K562 (cell line): ENCODE data around the gene VDR. TPM values are rescaled to one million over a fixed set of nuclear protein-coding genes. Genes with fewer than 3 reads are reported as not detected.

ENCODE experiments used
- ATAC-seq: fragments of 200-7000 bp; cut with Tn5 transposase; 3 replicates; pipeline ENCODE4 v1.9.1; 2020; ENCODE audit warnings: moderate library complexity
- BruUV-seq: library from RNA; stranded (reverse); fragments of 400-500 nt; replicated peaks from 2 replicates; lab custom pipeline; 2021; lab: Mats Ljungman, UMichigan
- CTCF ChIA-PET: fragments of 300-600 bp; formaldehyde crosslinking; extraction: SDS; loops from one replicate; lab custom pipeline; 2021; ENCODE audit warnings: low intra/inter-chr PET ratio; lab: Yijun Ruan, JAX
- POLR2A ChIA-PET: fragments of 300-600, 350-650 bp; sonication (Branson Sonifier 250); formaldehyde crosslinking; extraction: SDS; loops from one replicate; lab custom pipeline; 2021; ENCODE audit warnings: antibody characterized with exemption, inconsistent platforms; lab: Yijun Ruan, JAX
- DNase-seq, 4 experiments: peaks; one replicate each; pipeline versions ENCODE4 v3.0.0 to v3.0.0-alpha.2; 2011 to 2018; ENCODE audit warnings: low spot score in 3 of 4, mixed read lengths in 3 of 4; ENCODE audit errors: extremely low read depth in 1 of 4
- FAIRE-seq: peaks from 2 replicates; lab custom pipeline; 2011; peaks lifted over from hg19 to GRCh38; lab: Jason Lieb, UNC
- H2AFZ ChIP-seq: 2 replicates; pipeline ENCODE4 v1.6.0; 2011; ENCODE audit warnings: low read depth, low read length, control low read depth, inconsistent platforms
- H3K27ac ChIP-seq: fragments of 200-600 bp; 3 replicates; pipeline ENCODE4 v1.8.0; 2011; ENCODE audit warnings: low read depth, mild to moderate bottlenecking, control low read depth, inconsistent platforms, low read length, moderate library complexity, mixed read lengths; ENCODE audit errors: extremely low read depth
- H3K27me3 ChIP-seq, 2 experiments: fragments of 300-600 bp in 1 of 2; 2 replicates in 1 of 2; 3 replicates in 1 of 2; pipeline versions ENCODE4 v1.6.0 to v1.8.0; 2011; ENCODE audit warnings: inconsistent platforms in 2 of 2, low read length in 2 of 2, mild to moderate bottlenecking in 1 of 2, mixed read lengths in 1 of 2, moderate library complexity in 1 of 2; ENCODE audit not compliant: control insufficient read depth in 2 of 2, insufficient read depth in 2 of 2
- H3K36me3 ChIP-seq: fragments of 300-600 bp; 3 replicates; pipeline ENCODE4 v1.8.0; 2011; ENCODE audit warnings: mild to moderate bottlenecking, low read length, inconsistent platforms; ENCODE audit not compliant: control insufficient read depth, insufficient read depth
- H3K4me1 ChIP-seq, 2 experiments: fragments of 200-600 bp in 1 of 2; replicated peaks in 1 of 2; 2 replicates in 1 of 2; 3 replicates in 1 of 2; pipeline versions ENCODE4 v1.5.1 to v1.8.0; 2011; ENCODE audit warnings: inconsistent platforms in 2 of 2, low read length in 2 of 2, mild to moderate bottlenecking in 1 of 2, mixed read lengths in 1 of 2, moderate library complexity in 1 of 2; ENCODE audit not compliant: control insufficient read depth in 2 of 2, insufficient read depth in 2 of 2
- H3K4me2 ChIP-seq: 2 replicates; pipeline ENCODE4 v1.6.1; 2011; ENCODE audit warnings: low read length, control low read depth, inconsistent platforms, mixed read lengths; ENCODE audit not compliant: insufficient read depth
- H3K4me3 ChIP-seq: fragments of 200-600 bp; sonication (generic), shearing (Covaris generic); 2 replicates; pipeline ENCODE4 v1.5.1; 2016; ENCODE audit warnings: control low read depth, inconsistent platforms
- H3K79me2 ChIP-seq: fragments of 200-600 bp; 3 replicates; pipeline ENCODE4 v1.8.0; 2011; ENCODE audit warnings: low read length, inconsistent platforms; ENCODE audit not compliant: control insufficient read depth, insufficient read depth
- H3K9ac ChIP-seq, 2 experiments: 2 replicates each; pipeline versions ENCODE4 v1.6.0 to v1.6.1; 2011; ENCODE audit warnings: low read depth in 2 of 2, low read length in 2 of 2, control low read depth in 1 of 2, inconsistent platforms in 1 of 2, mild to moderate bottlenecking in 1 of 2, mixed read lengths in 1 of 2; ENCODE audit not compliant: insufficient read depth in 1 of 2
- H3K9me1 ChIP-seq: one replicate; pipeline ENCODE4 v1.6.0; 2011; ENCODE audit warnings: inconsistent platforms, mild to moderate bottlenecking, low read length, moderate library complexity; ENCODE audit not compliant: control insufficient read depth, insufficient read depth
- H3K9me3 ChIP-seq: replicated peaks from 2 replicates; pipeline ENCODE4 v1.5.1; 2011; ENCODE audit warnings: low read depth, low read length, inconsistent platforms; ENCODE audit not compliant: control insufficient read depth, insufficient read depth
- H4K20me1 ChIP-seq: replicated peaks from 2 replicates; pipeline ENCODE4 v1.6.1; 2011; ENCODE audit warnings: low read length, inconsistent platforms, mixed read lengths; ENCODE audit not compliant: control insufficient read depth, insufficient read depth
- CBX3 ChIP-seq, 2 experiments: IDR thresholded peaks; 1 replicate in 1 of 2; 2 replicates in 1 of 2; pipeline ENCODE4 v1.6.1; 2012; ENCODE audit warnings: inconsistent platforms in 2 of 2, low read length in 2 of 2, borderline replicate concordance in 1 of 2, control low read depth in 1 of 2
- CTCF ChIP-seq, 3 experiments: IDR thresholded peaks in 2 of 3; conservative IDR thresholded peaks in 1 of 3; 2 replicates each; pipeline ENCODE4 v1.5.1; 2011 to 2012; ENCODE audit warnings: low read length in 3 of 3, mild to moderate bottlenecking in 3 of 3, control low read depth in 2 of 3, improper control_type of control experiment in 1 of 3, inconsistent platforms in 1 of 3, low read depth in 1 of 3, mixed read lengths in 1 of 3, moderate library complexity in 1 of 3; ENCODE audit not compliant: insufficient read depth in 2 of 3
- RAD21 ChIP-seq, 2 experiments: fragments of 250-450 bp in 1 of 2; fragments of 450-650 bp in 1 of 2; sonication (Bioruptor Pico) in 1 of 2; formaldehyde crosslinking in 1 of 2; IDR thresholded peaks in 1 of 2; conservative IDR thresholded peaks in 1 of 2; 2 replicates each; pipeline versions ENCODE4 v1.4.0 to v1.8.0; 2020 to 2022; ENCODE audit warnings: mild to moderate bottlenecking in 2 of 2, moderate library complexity in 1 of 2
- ZNF589 ChIP-seq: fragments of 200-800 bp; sonication (Bioruptor generic); IDR thresholded peaks from 2 replicates; pipeline ENCODE4 v1.6.1; 2016; ENCODE audit warnings: low read depth, missing genetic modification characterization, missing compliant biosample characterization
- WGBS: fragments of 100-300 bp; shearing (Covaris generic); methylation state at CpG from one replicate; pipeline ENCODE4 v1.1.6; 2016; ENCODE audit warnings: low coverage, mixed read lengths; ENCODE audit not compliant: insufficient coverage; ENCODE audit errors: missing lambda C conversion rate; 5-methylcytosine and 5-hydroxymethylcytosine counted together
- in situ Hi-C: fragments of 300-500 bp; cut with MboI; formaldehyde crosslinking; loops from 4 replicates; pipeline ENCODE4 v1.15.0; 2018; ENCODE audit warnings: inconsistent platforms, mixed read lengths
- intact Hi-C: fragments of 100-400 bp; cut with micrococcal nuclease; formaldehyde crosslinking; loops from 2 replicates; pipeline ENCODE4 v1.14.2; 2022
- polyA plus RNA-seq, 8 experiments: library from polyadenylated mRNA; depleted of rRNA in 4 of 8; stranded (reverse) in 5 of 8; unstranded in 3 of 8; fragments of >200 nt; fragmentation: Nextera tagmentation in 2 of 8; fragmentation: Illumina TruSeq in 1 of 8; extraction: Ambion mirVana in 2 of 8; extraction: Trizol in 1 of 8; gene quantifications; 2 replicates each; pipeline versions ENCODE4 v1.2.1 to v1.2.3, GENCODE V29; 2011 to 2014; ENCODE audit warnings: inconsistent platforms in 1 of 8, missing spikeins in 1 of 8
- total RNA-seq, 7 experiments: library from RNA; depleted of rRNA in 6 of 7; stranded (reverse); fragments of >200 nt in 6 of 7; fragmentation: Illumina TruSeq in 2 of 7; extraction: Trizol in 2 of 7; gene quantifications; 2 replicates each; pipeline versions ENCODE4 v1.2.1 to v1.2.3, GENCODE V29; 2011 to 2021; ENCODE audit warnings: low replicate concordance in 1 of 7
- TF ChIP-seq, protein P1 (sequence below), 2 experiments: fragments of 450-650 bp; IDR thresholded peaks; 2 replicates each; pipeline ENCODE4 v1.6.1; 2016

Gene VDR
- total and polyA plus RNA-seq, 9 of the 15 experiments (the other 6 are each of a cell fraction or from before 2014, with no cell fraction given) = 0.61 to 4.8 (median 2.0) TPM

GRCh38 chr12:47886510-47887240, 18.1 kb downstream of the VDR start:
- no peak overlapping the region for H3K9ac ChIP-seq
- H3K27ac ChIP-seq = no peak overlapping the region
- intact Hi-C loops (no loop called here), in situ Hi-C loops (no loop called here)
- ATAC-seq = no peak
- H3K79me2 ChIP-seq = no peaks in the 10 kb centered on the region
- 0 out of 2 replicates have a peak, but pooled peaks cover 3% of the 10 kb centered on the region for H4K20me1 ChIP-seq
- TF ChIP-seq CTCF (IDR thresholded peaks at IDR 0.05 in 2 of 3, conservative IDR thresholded peaks at IDR 0.05 in 1 of 3; ENCODE audit: insufficient read depth in 2 of 3, low read depth in 1 of 3, low read length in 3 of 3) = peak in 1 of 3 experiments; percentile 47; a peak in 2 of 6 replicates
- TF ChIP-seq, protein P1, sequence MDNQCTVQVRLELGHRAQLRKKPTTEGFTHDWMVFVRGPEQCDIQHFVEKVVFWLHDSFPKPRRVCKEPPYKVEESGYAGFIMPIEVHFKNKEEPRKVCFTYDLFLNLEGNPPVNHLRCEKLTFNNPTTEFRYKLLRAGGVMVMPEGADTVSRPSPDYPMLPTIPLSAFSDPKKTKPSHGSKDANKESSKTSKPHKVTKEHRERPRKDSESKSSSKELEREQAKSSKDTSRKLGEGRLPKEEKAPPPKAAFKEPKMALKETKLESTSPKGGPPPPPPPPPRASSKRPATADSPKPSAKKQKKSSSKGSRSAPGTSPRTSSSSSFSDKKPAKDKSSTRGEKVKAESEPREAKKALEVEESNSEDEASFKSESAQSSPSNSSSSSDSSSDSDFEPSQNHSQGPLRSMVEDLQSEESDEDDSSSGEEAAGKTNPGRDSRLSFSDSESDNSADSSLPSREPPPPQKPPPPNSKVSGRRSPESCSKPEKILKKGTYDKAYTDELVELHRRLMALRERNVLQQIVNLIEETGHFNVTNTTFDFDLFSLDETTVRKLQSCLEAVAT (IDR thresholded peaks at IDR 0.05) = no peak
- TF ChIP-seq RAD21 (CRISPR knock-in tag; conservative IDR thresholded peaks at IDR 0.05 in 1 of 2, IDR thresholded peaks at IDR 0.05 in 1 of 2) = peak; percentile 23 to 44; a peak in 2 of 4 replicates
- no peak for TF ChIP-seq CBX3 (IDR thresholded peaks at IDR 0.05; ENCODE audit: borderline replicate concordance in 1 of 2, low read length in 2 of 2)
- 0 out of 2 replicates have a peak, but pooled peaks have one; percentile 22 for TF ChIP-seq ZNF589 (CRISPR knock-in tag)
- TF ChIP-seq, all 486 proteins: peak for 3
- Histone ChIP-seq H3K4me3 (no peak overlapping the region), H3K4me1 (peaks cover 6 to 25% of the 10 kb centered on the region in 2 experiments), H3K9me3 (no peaks in the 10 kb centered on the region), H3K27me3 (no peaks in the 10 kb centered on the region; a peak in 1 of 5 replicates), H3K9me1 (no peaks in the 10 kb centered on the region), H3K36me3 (no peaks in the 10 kb centered on the region), H2AFZ (no peak overlapping the region), H3K4me2 (no peak overlapping the region)
- DNase-seq = no peak
- WGBS = 49% methylated on average over 13 of the region's 13 CpGs
- peak; percentile 37 for FAIRE-seq
- CTCF ChIA-PET = no interaction called here
- POLR2A ChIA-PET = interaction anchor here (0.6 to 1.4 kb wide), 2 partner anchors 12 to 275 kb away, joined by 3 to 6 read pairs; no protein-coding TSS in a partner anchor
- BruUV-seq = no TSS peak
